Mesenchymal stem cell (in vitro differentiated cells and primary cell): ENCODE data around the gene ATP13A4.

ENCODE experiments used
- DNase-seq: peaks from one replicate; pipeline ENCODE4 v3.0.0-alpha.2; 2013
- H2AFZ ChIP-seq: one replicate; pipeline ENCODE4 v1.6.1; 2013; ENCODE audit warnings: low read depth, mild to moderate bottlenecking, control low read depth, inconsistent platforms, low read length, moderate library complexity
- H2AK5ac ChIP-seq: 2 replicates; pipeline ENCODE4 v1.6.1; 2013; ENCODE audit warnings: low read length, moderate library complexity, mild to moderate bottlenecking, inconsistent platforms; ENCODE audit not compliant: severe bottlenecking
- H2BK120ac ChIP-seq: one replicate; pipeline ENCODE4 v1.6.1; 2013; ENCODE audit warnings: low read depth, mild to moderate bottlenecking, inconsistent platforms, low read length, moderate library complexity
- H2BK12ac ChIP-seq, 2 experiments: one replicate each; pipeline ENCODE4 v1.6.1; 2013; ENCODE audit warnings: inconsistent platforms in 2 of 2, low read length in 2 of 2, mild to moderate bottlenecking in 2 of 2, moderate library complexity in 2 of 2, control low read depth in 1 of 2
- H2BK15ac ChIP-seq: one replicate; pipeline ENCODE4 v1.6.1; 2013; ENCODE audit warnings: mild to moderate bottlenecking, low read depth, inconsistent platforms; ENCODE audit not compliant: poor library complexity, severe bottlenecking
- H2BK5ac ChIP-seq: 2 replicates; pipeline ENCODE4 v1.6.1; 2013; ENCODE audit warnings: low read depth, mild to moderate bottlenecking, low read length, control low read depth, inconsistent platforms; ENCODE audit not compliant: poor library complexity, severe bottlenecking
- H3K14ac ChIP-seq, 2 experiments: one replicate each; pipeline ENCODE4 v1.6.1; 2013; ENCODE audit warnings: inconsistent platforms in 2 of 2, low read length in 2 of 2, control low read depth in 1 of 2, mild to moderate bottlenecking in 1 of 2, moderate library complexity in 1 of 2
- H3K18ac ChIP-seq, 2 experiments: one replicate each; pipeline ENCODE4 v1.6.1; 2013; ENCODE audit warnings: inconsistent platforms in 2 of 2, low read length in 2 of 2, control low read depth in 1 of 2, low read depth in 1 of 2, mild to moderate bottlenecking in 1 of 2
- H3K23ac ChIP-seq, 2 experiments: one replicate each; pipeline ENCODE4 v1.6.1; 2013; ENCODE audit warnings: inconsistent platforms in 2 of 2, low read length in 2 of 2, mild to moderate bottlenecking in 2 of 2, moderate library complexity in 2 of 2, control low read depth in 1 of 2
- H3K27ac ChIP-seq: 2 replicates; pipeline ENCODE4 v1.5.1; 2013; ENCODE audit warnings: mild to moderate bottlenecking, moderate library complexity, low read length, control low read depth, inconsistent platforms; ENCODE audit not compliant: poor library complexity, severe bottlenecking
- H3K27me3 ChIP-seq, 2 experiments: 2 replicates each; pipeline versions ENCODE4 v1.6.1 to v1.7.0; 2013; ENCODE audit warnings: low read length in 2 of 2, mild to moderate bottlenecking in 2 of 2, moderate library complexity in 2 of 2, control low read depth in 1 of 2, inconsistent platforms in 1 of 2; ENCODE audit not compliant: control insufficient read depth in 1 of 2, insufficient read depth in 1 of 2
- H3K36me3 ChIP-seq, 2 experiments: 2 replicates each; pipeline versions ENCODE4 v1.6.1 to v1.7.0; 2013; ENCODE audit warnings: low read length in 2 of 2, control low read depth in 1 of 2, inconsistent platforms in 1 of 2, low read depth in 1 of 2, mild to moderate bottlenecking in 1 of 2; ENCODE audit not compliant: insufficient read depth in 2 of 2, control insufficient read depth in 1 of 2
- H3K4ac ChIP-seq, 2 experiments: one replicate each; pipeline ENCODE4 v1.6.1; 2013; ENCODE audit warnings: inconsistent platforms in 2 of 2, low read length in 2 of 2, mild to moderate bottlenecking in 2 of 2, moderate library complexity in 2 of 2, control low read depth in 1 of 2, low read depth in 1 of 2
- H3K4me1 ChIP-seq: 2 replicates; pipeline ENCODE4 v1.6.1; 2013; ENCODE audit warnings: low read depth, low read length, control low read depth; ENCODE audit not compliant: control insufficient read depth, insufficient read depth
- H3K4me2 ChIP-seq: 2 replicates; pipeline ENCODE4 v1.6.1; 2013; ENCODE audit warnings: low read length, mild to moderate bottlenecking, inconsistent platforms; ENCODE audit not compliant: poor library complexity, severe bottlenecking
- H3K4me3 ChIP-seq, 2 experiments: 2 replicates each; pipeline versions ENCODE4 v1.5.1 to v1.7.0; 2013; ENCODE audit warnings: low read length in 2 of 2, mild to moderate bottlenecking in 2 of 2, control low read depth in 1 of 2, low read depth in 1 of 2; ENCODE audit not compliant: insufficient read depth in 1 of 2
- H3K79me1 ChIP-seq: replicated peaks from 2 replicates; pipeline ENCODE4 v1.6.1; 2013; ENCODE audit warnings: mild to moderate bottlenecking, control low read depth, low read length, inconsistent platforms; ENCODE audit not compliant: poor library complexity, severe bottlenecking
- H3K9ac ChIP-seq: 2 replicates; pipeline ENCODE4 v1.7.0; 2013; ENCODE audit warnings: mild to moderate bottlenecking, low read length, moderate library complexity
- H3K9me3 ChIP-seq: 2 replicates; pipeline ENCODE4 v1.7.0; 2013; ENCODE audit warnings: mild to moderate bottlenecking, low read length; ENCODE audit not compliant: control insufficient read depth
- H4K8ac ChIP-seq: one replicate; pipeline ENCODE4 v1.6.1; 2013; ENCODE audit warnings: inconsistent platforms, mild to moderate bottlenecking, low read length, moderate library complexity
- H4K91ac ChIP-seq: one replicate; pipeline ENCODE4 v1.6.1; 2013; ENCODE audit warnings: mild to moderate bottlenecking, low read length, inconsistent platforms
- WGBS: methylation state at CpG from one replicate; pipeline ENCODE4 v1.1.7; 2013; ENCODE audit warnings: mixed read lengths; 5-methylcytosine and 5-hydroxymethylcytosine counted together

ATP13A4 gene

DNA sequence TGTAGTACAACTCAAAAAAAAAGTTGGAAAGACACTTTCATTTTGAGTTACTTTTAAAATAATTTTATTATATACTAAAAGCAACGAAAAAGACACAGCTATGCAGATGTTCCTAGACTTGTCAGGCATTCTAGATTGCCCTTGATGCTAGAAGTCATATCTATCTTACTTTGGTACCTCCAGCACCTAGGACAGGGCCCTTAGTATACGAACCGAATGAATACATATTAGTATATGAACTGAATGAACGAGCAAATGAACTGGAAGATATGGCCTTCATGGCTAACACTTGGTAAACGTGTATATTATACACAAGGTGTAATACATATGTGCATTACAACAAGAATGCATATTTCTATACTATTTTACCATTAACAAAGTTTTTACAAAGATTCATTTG is 200.3 kb downstream of the ATP13A4 start:
- Histone ChIP-seq H3K9ac (no peak overlapping the region), H3K9me3 (no peaks in the 10 kb centered on the region), H2BK5ac (no peak overlapping the region), H3K36me3 (no peaks in the 10 kb centered on the region), H2AFZ (no peak overlapping the region), H3K27me3 (no peaks in the 10 kb centered on the region), H3K14ac (no peak overlapping the region), H3K27ac (no peak overlapping the region), H3K4ac (no peak overlapping the region), H2AK5ac (no peak overlapping the region), H3K4me1 (no peaks in the 10 kb centered on the region), H3K23ac (no peak overlapping the region), H2BK12ac (no peak overlapping the region), H3K4me2 (no peak overlapping the region), H3K18ac (no peak overlapping the region), H4K91ac (no peak overlapping the region), H4K8ac (no peak overlapping the region), H3K79me1 (no peaks in the 10 kb centered on the region), H3K4me3 (no peak overlapping the region), H2BK120ac (no peak overlapping the region), H2BK15ac (no peak overlapping the region)
- DNase-seq, result no peak
- 63% methylated on average over 2 of the region's 5 CpGs for WGBS
